ENCODE results near the gene NOPCHAP1.

DNA sequence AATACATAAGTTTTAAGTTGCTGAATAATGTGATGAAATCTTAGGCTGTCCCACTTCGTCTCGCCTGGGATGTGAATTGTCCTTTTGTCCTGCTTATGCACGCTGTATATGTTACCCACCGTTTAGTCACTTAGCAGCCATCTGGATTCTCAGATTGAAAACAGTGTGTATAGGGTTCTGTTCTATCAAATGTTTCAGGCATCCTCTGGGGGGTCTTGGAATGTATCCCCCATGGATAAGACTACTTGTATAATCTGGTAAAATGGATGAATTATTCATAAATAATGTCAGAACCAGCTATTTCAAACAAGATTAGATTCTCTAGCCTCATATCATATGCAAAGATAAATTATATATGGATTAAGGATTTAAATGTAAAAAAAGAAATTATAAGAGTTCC is 29.4 kb downstream of the NOPCHAP1 start:
- TF ChIP-seq, protein P1, sequence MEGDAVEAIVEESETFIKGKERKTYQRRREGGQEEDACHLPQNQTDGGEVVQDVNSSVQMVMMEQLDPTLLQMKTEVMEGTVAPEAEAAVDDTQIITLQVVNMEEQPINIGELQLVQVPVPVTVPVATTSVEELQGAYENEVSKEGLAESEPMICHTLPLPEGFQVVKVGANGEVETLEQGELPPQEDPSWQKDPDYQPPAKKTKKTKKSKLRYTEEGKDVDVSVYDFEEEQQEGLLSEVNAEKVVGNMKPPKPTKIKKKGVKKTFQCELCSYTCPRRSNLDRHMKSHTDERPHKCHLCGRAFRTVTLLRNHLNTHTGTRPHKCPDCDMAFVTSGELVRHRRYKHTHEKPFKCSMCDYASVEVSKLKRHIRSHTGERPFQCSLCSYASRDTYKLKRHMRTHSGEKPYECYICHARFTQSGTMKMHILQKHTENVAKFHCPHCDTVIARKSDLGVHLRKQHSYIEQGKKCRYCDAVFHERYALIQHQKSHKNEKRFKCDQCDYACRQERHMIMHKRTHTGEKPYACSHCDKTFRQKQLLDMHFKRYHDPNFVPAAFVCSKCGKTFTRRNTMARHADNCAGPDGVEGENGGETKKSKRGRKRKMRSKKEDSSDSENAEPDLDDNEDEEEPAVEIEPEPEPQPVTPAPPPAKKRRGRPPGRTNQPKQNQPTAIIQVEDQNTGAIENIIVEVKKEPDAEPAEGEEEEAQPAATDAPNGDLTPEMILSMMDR (IDR thresholded peaks at IDR 0.05): no peak
- no peak for TF ChIP-seq POLR2A (IDR thresholded peaks at IDR 0.05)
